Breast epithelium (tissue), 3 donors: ENCODE results near the gene FAM47E.

Experiments
- CTCF ChIP-seq, 3 donors: fragments of 450-650 bp; IDR thresholded peaks; one replicate each; pipeline ENCODE4 v1.5.1; 2016 to 2017; ENCODE audit warnings: antibody characterized with exemption in 3 of 3, mild to moderate bottlenecking in 3 of 3, moderate library complexity in 3 of 3
- POLR2A ChIP-seq: fragments of 450-650 bp; IDR thresholded peaks from one replicate; pipeline ENCODE4 v1.6.1; 2016; ENCODE audit warnings: antibody characterized with exemption, mild to moderate bottlenecking, moderate library complexity

- no peak for TF ChIP-seq CTCF (IDR thresholded peaks at IDR 0.05)
- no peak for TF ChIP-seq POLR2A
Measured at GRCh38 chr4:76215077-76215476, 36.4 kb upstream of the FAM47E start.
